ENCODE measurements around the gene RAB8A. TPM values are rescaled to one million over a fixed set of nuclear protein-coding genes. Genes with fewer than 3 reads are reported as not detected.

The RAB8A gene
- 90.1 and 97.0 TPM in 2 replicates for total RNA-seq (2021; fragmentation: NEBNext Ultra II Directional; extraction: Animal tissue kit (Norgen Biotek cat#: 25700))
- polyA plus RNA-seq (2011; rRNA removed), result 52.4 and 65.8 TPM in 2 replicates
- 71.4 TPM for polyA plus RNA-seq (2011; cell fraction: cytosol; rRNA removed)
- polyA plus RNA-seq (2011; cell fraction: nucleus; rRNA removed), result 44.6 TPM
- polyA plus RNA-seq (2012, experiment 1 of 2), result 67.2 to 107 TPM (median 88.1 TPM) in 4 replicates
- 27.2 TPM for polyA plus RNA-seq (2012, experiment 2 of 2)
- polyA plus RNA-seq (2013, experiment 1 of 2), result 45.2 TPM
- 46.9 TPM for polyA plus RNA-seq (2013, experiment 2 of 2)
- polyA minus RNA-seq (2011; rRNA and poly(A)+ RNA removed), result 123 and 128 TPM in 2 replicates
- 77.6 TPM for polyA minus RNA-seq (2011; cell fraction: cytosol; rRNA and poly(A)+ RNA removed)
- 46.2 TPM for polyA minus RNA-seq (2011; cell fraction: nucleus; rRNA and poly(A)+ RNA removed)
- long read RNA-seq, experiment 1, transcript RAB8A-201 (8 exons, 2,827 nt), result major isoform, 23 of 53 reads
- long read RNA-seq, experiment 1, partial matches to known transcripts, result 25 of 53 reads
- long read RNA-seq, experiment 1, other reads (novel, unspliced or antisense), result 1 of 53 reads
- long read RNA-seq, experiment 2, transcript RAB8A-201 (8 exons, 2,827 nt), result major isoform, 24 of 29 reads
- long read RNA-seq, experiment 2, partial matches to known transcripts, result 3 of 29 reads
- long read RNA-seq, experiment 2, other reads (novel, unspliced or antisense), result 2 of 29 reads

DNA sequence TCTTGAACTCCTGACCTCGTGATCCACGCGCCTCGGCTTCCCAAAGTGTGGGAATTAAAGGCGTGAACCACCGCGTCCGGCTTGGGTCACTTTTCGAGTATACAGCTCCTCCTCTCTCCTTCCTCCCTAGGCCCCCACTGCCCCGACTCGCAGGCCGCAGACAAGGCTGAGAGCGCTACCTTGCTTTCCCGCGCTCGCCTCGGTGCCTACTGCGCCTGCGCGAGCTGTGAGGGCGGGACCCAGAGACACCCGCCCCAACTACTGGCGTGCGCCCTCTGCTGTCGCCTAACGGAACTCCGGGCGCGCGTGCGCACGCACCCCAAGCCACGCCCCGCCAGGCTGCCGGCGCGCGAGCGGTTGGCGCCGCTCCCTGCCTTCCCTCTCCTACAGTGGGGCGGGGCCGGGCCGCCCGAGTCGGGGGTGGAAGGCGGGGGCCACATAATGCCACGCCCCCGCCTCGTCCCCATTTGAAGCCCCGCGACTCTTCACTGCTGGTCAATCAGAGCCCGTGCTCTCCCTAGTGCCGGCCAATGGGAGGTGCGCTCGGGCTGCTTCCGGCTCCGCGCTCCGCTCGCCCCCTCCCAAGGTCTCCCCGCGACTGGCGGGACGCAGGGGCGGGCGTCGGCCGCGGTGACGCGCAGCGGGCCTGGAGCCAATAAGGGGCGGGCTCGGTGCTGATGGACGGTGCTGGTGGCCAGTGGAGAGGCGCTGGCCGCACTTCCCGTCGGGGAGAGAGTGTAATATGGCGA, at the start of gene RAB8A:
Gene RAB8A (plus strand): TSS at position 730 of the 749 bp plus-strand sequence. CDS start 13 bp downstream, at position 743.
- peaks cover 11 to 43% of the 10 kb centered on the region in 2 experiments for H3K79me2 ChIP-seq (ENCODE audit: control insufficient read depth in 1 of 2, insufficient read depth in 2 of 2, low read length in 2 of 2)
- no peaks in the 10 kb centered on the region for H3K9me3 ChIP-seq (ENCODE audit: insufficient read depth in 2 of 2, low read depth in 1 of 2, low read length in 1 of 2)
- no peaks in the 10 kb centered on the region for H3K36me3 ChIP-seq (ENCODE audit: control insufficient read depth in 2 of 4, insufficient read depth in 4 of 4, low read length in 3 of 4)
- peak within 1 kb of the TSS; percentile 12 for H3K56ac ChIP-seq (replicated peaks; ENCODE audit: insufficient read length, low read depth, low read length)
- WGBS, 2 experiments (ENCODE audit: extremely low coverage in 1 of 2, insufficient coverage in 1 of 2, insufficient read length in 1 of 2, insufficient replicate concordance in 2 of 2, low coverage in 1 of 2, low lambda C conversion rate in 2 of 2, missing lambda C conversion rate in 1 of 2), result 1% methylated on average over 44 of the region's 81 CpGs; no CpG with 5 or more reads in 1 of the 2 experiments
- H3K4me3 ChIP-seq (ENCODE audit: extremely low read depth in 1 of 4, insufficient read depth in 2 of 4, low read depth in 3 of 4, low read length in 4 of 4), result peak within 1 kb of the TSS; percentile 82 to 98 (median 93)
- H3K14ac ChIP-seq (ENCODE audit: insufficient read length), result no peak within 1 kb of the TSS
- H4K8ac ChIP-seq (ENCODE audit: extremely low read depth, insufficient read depth, low read length), result peak within 1 kb of the TSS; percentile 94
- H3K79me1 ChIP-seq (ENCODE audit: low read depth, low read length), result peaks cover 14% of the 10 kb centered on the region
- H3K9ac ChIP-seq (replicated peaks in 1 of 4; ENCODE audit: extremely low read depth in 1 of 4, low read depth in 3 of 4, low read length in 3 of 4), result peak within 1 kb of the TSS; percentile 86 to 99 (median 88)
- ChIA-PET CTCF (ENCODE audit: partially characterized antibody) (interaction anchor here (0.6 to 2.1 kb wide), 18 partner anchors 12 to 1086 kb away, joined by 3 to 5 read pairs (median 4); no protein-coding TSS in a partner anchor), POLR2A (ENCODE audit: partially characterized antibody) (interaction anchor here (0.7 to 37.0 kb wide), 7 partner anchors 11 to 732 kb away, joined by 3 to 582 read pairs (median 3); partner anchors contain the start of genes FAM32A and TPM4)
- H3K4me2 ChIP-seq (ENCODE audit: insufficient read depth in 1 of 2, low read depth in 2 of 2, low read length in 2 of 2), result peak within 1 kb of the TSS; percentile 86 to 97
- H3K4me1 ChIP-seq (replicated peaks in 1 of 4; ENCODE audit: control insufficient read depth in 3 of 4, insufficient read depth in 4 of 4, low read length in 3 of 4), result peaks cover 0 to 7% (median 4%) of the 10 kb centered on the region in 4 experiments; a peak in 6 of 7 replicates
- H2BK12ac ChIP-seq (ENCODE audit: low read depth, low read length), result no peak within 1 kb of the TSS
- peaks cover 2 to 14% of the 10 kb centered on the region in 2 experiments for H4K20me1 ChIP-seq (replicated peaks in 1 of 2; ENCODE audit: control insufficient read depth in 1 of 2, insufficient read depth in 2 of 2, low read length in 2 of 2)
- peak within 1 kb of the TSS; percentile 44 for H4K91ac ChIP-seq (replicated peaks; ENCODE audit: insufficient read length, low read length)
- no peak within 1 kb of the TSS for H3K4ac ChIP-seq (replicated peaks; ENCODE audit: insufficient read length, low read depth, low read length)
- H2BK120ac ChIP-seq (replicated peaks; ENCODE audit: low read depth, low read length), result no peak within 1 kb of the TSS
- H3K23me2 ChIP-seq (ENCODE audit: low read depth, low read length), result peaks cover 4% of the 10 kb centered on the region; the same call in 1 of the 2 replicates
- H4K5ac ChIP-seq (ENCODE audit: insufficient read length, low read depth, low read length), result peak within 1 kb of the TSS; percentile 71
- H2BK20ac ChIP-seq (ENCODE audit: low read length), result no peak within 1 kb of the TSS
- H2AFZ ChIP-seq (ENCODE audit: low read length), result no peak within 1 kb of the TSS; the same call in 1 of the 2 replicates
- FAIRE-seq, result no peak
- H3K18ac ChIP-seq (ENCODE audit: extremely low read depth, low read length), result peak within 1 kb of the TSS; percentile 93
- no peak within 1 kb of the TSS for H2AK5ac ChIP-seq (ENCODE audit: low read depth, low read length)
- no peak within 1 kb of the TSS for H3K23ac ChIP-seq (ENCODE audit: insufficient read length)
- H3K27me3 ChIP-seq (replicated peaks in 1 of 4; ENCODE audit: control insufficient read depth in 3 of 4, extremely low read depth in 1 of 4, insufficient read depth in 3 of 4, low read length in 3 of 4), result no peaks in the 10 kb centered on the region
- peak within 1 kb of the TSS; percentile 77 for H2BK5ac ChIP-seq (ENCODE audit: low read depth, low read length)
- DNase-seq (ENCODE audit: low read depth in 1 of 2, low spot score in 2 of 2), result peak; percentile 96 to 100
- no peak within 1 kb of the TSS for H2BK15ac ChIP-seq (ENCODE audit: low read length)
- H3K27ac ChIP-seq (ENCODE audit: low read depth, low read length), result peak within 1 kb of the TSS; percentile 73
- TF ChIP-seq RAD21 (IDR thresholded peaks at IDR 0.05 in 1 of 2, conservative IDR thresholded peaks at IDR 0.05 in 1 of 2; ENCODE audit: low read depth in 2 of 2, low read length in 2 of 2), result peak; percentile 39 to 48; a peak in 2 of 4 replicates
- peak; percentile 92 for TF ChIP-seq CHD2 (IDR thresholded peaks at IDR 0.05; ENCODE audit: low read length)
- TF ChIP-seq FOSL1 (IDR thresholded peaks at IDR 0.05; ENCODE audit: insufficient read depth, low read depth, low read length), result 0 out of 2 replicates have a peak, but pooled peaks have one; percentile 2
- peak; percentile 71 for TF ChIP-seq POLR2AphosphoS5 (IDR thresholded peaks at IDR 0.05; ENCODE audit: low read depth, low read length)
- TF ChIP-seq MAX (IDR thresholded peaks at IDR 0.05), result peak; percentile 77
- TF ChIP-seq, protein P1, sequence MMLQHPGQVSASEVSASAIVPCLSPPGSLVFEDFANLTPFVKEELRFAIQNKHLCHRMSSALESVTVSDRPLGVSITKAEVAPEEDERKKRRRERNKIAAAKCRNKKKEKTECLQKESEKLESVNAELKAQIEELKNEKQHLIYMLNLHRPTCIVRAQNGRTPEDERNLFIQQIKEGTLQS (IDR thresholded peaks at IDR 0.05; ENCODE audit: insufficient read depth, low read depth, low read length), result no peak
- no peak for TF ChIP-seq BRCA1 (IDR thresholded peaks at IDR 0.05; ENCODE audit: low read depth, low read length)

All from H1 (cell line).